GM21447 (cell line): Measurements from ENCODE around the gene C19orf44.
"Not testable (repeated sequence)": the region's sequence is repeated elsewhere in the genome, so short reads cannot be mapped to it uniquely, and the experiment has no call there.

Source experiments
- ATAC-seq: cut with Tn5 transposase; IDR thresholded peaks from one replicate; pipeline ENCODE4 v1.9.1; 2021; ENCODE audit not compliant: unreplicated experiment

The C19orf44 gene

DNA sequence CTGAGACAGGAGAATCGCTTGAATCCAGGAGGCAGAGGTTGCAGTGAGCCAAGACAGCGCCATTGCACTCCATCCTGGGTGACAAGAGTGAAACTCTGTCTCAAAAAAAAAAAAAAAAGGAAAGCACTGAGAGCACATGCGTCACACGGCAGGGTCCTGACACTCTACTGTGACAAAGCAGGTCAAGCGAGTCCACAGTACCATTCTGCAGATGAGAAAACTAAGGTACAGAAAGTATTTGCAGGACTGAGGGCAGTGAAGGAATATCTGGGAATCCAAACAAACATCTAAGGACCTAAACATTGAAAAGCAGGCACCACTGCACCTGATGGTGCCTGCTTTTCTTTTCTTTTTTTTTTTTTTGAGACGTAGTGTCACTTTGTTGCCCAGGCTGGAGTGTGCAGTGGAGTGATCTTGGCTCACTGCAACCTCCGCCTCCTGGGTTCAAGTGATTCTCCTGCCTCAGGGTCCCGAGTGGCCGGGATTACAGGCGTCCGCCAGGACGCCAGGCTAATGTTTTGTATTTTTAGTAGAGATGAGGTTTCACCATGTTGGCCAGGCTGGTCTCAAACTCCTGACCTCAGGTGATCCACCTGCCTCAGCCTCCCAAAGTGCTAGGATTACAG is 29.3 kb upstream of the C19orf44 start:
- ATAC-seq: not testable (repeated sequence)

DNA sequence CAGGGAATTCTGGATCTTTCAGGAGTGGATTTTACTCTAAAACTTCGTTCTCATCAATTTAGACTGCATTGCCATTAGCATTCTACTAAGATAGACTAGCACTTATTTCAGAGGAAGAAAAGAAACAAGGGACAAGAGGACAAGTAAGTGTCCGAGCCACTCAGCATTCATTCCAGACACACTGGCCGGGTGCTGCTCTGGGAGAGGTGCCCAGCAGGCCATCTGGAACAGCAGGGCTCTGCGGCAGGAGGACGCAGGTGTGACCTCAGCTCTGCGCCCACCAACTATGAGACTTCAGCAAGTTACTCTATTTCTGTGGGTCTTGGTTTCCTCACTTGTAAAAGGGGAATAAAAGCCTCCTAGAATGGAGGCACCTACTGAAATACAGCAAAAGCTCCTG is 28.6 kb upstream of the C19orf44 start:
- ATAC-seq: no peak

GRCh38 chr19:16470541-16470910 is 25.7 kb upstream of the C19orf44 start:
- ATAC-seq: no peak

DNA sequence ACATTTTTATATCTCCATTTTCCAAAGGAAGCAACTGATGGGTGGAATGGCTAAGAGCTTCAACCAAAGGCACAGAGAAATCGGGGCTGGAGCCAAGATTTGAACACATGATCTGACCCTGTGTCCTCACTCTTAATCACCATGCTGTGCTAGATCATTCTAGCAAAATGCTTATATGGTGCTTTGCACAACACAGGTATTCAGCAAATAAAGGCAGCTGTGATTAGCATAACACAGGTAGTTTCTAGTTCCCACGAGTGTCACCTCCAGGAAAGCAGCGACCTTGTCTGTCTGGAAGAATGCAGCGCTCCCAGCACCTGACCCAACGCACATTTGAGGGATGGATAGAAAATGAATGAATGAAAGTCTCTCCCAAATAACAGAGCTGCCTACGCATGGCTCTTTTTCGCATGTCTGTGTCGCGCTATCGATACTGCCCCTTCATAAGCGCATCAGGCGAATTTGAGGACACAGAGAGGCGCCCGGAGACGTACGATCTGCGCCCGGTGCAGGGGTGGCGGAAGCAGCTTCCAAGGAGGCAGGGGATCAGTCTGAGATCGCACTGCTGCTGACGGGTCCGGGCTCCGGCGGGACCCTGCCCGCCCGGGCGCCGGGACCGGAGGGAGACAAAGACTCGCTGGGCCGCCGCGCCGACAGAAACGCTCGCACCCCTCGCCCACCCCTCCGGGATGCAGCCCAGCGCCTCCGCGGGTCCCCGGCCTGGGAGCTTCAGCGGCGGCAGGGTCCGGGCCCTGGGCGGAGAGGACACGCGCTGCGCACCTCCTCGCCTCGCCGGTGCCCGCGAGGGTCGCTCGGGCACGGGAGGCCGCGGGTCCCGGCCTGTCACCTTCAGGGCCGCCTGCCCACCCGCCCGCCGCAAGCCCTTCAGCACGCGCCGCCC is 25.0 kb upstream of the C19orf44 start:
- ATAC-seq: peak; percentile 22

GRCh38 chr19:16472559-16472899 is 23.7 kb upstream of the C19orf44 start:
- ATAC-seq: not testable (repeated sequence)

DNA sequence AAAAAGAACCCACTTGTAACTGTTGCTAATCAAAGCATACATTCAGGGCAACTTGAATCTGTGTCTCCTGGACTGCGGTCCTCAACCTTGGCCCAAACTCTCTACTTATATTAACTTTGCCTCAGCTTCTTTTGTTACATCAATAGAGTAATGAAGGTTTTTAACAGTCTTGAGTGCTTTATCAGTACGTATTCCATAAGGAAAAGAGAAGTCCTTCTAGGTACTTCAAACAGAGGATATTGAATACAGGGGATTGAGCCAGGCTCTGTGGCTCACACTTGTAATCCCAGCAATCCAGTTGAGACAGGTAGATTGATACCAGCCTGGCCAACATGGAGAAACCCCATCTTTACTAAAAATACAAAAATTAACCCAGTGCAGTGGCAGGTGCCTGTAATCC is 23.2 kb upstream of the C19orf44 start:
- no peak for ATAC-seq

- no peak for ATAC-seq
Measured at GRCh38 chr19:16473875-16474392, 22.3 kb upstream of the C19orf44 start.

DNA sequence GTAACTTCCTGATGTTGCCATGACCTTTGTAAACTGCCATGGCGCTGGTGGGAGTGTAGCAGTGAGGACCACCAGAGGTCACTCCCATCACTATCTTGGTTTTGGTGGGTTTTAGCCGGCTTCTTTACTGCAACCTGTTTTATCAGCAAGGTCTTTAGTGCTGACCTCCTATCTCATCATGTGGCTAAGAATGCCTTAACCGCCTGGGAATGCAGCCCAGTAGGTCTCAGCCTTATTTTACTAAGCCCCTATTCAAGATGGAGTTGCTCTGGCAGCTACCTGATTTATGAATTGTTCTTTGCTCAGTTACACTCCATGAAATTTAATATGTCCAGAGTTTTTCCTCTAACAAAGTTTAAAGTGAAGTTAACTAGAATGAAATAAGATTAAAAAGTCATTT is 19.8 kb upstream of the C19orf44 start:
- no peak for ATAC-seq

GRCh38 chr19:16477311-16477710 is 18.9 kb upstream of the C19orf44 start:
- ATAC-seq: no peak

DNA sequence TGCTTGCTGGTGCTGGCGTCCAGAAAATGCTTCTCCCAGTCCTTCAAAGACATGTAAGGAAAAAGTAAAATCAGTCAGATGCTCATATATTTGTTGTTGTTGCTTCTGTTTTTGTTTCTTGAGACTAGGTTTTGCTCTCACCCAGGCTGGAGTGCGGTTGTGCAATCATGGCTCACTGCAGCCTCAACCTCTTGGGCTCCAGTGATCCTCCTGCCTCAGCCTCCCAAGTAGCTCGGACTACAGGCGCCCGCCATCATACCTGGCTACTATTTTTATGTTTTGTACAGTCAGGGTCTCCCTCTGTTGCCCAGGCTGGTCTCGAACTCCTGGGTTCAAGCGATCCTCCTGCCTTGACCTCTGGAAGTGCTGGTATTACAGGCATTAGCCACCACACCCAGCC is 13.4 kb upstream of the C19orf44 start:
- ATAC-seq: no peak

DNA sequence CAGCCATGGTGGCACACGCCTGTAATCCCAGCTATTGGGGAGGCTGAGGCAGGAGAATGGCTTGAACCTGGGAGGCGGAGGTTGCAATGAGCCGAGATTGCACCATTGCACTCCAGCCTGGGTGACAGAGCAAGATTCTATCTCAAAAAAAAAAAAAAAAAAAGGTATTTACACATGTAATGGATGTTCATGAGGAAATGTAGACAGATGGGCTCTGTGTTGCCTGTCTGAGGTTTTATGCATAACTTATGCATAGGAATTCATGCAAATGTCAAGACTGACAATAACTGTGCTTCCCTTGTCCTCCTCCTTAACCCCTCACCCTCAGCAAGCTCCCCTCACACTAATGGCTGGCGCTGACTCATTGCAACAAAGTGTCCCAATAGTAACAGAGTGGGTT is 9.7 kb upstream of the C19orf44 start:
- ATAC-seq: not testable (repeated sequence)

DNA sequence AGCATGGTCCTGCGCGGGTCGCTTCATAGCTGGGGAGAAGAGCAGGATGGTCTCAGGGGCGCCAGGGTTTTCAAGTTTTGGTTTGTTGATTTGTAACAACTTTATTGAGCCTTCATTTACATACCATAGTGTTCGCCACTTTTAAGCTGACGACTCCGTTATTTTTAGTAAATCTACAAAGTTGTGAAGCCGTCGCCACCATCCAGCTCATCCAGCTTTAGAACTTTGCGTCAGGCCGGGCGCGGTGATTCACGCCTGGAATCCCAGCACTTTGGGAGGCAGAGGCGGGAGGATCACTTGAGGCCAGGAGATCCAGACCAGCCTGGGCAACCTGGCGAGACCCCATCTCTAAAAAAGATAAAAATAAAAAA is 404 bp downstream of the C19orf44 start:
- ATAC-seq: no peak

DNA sequence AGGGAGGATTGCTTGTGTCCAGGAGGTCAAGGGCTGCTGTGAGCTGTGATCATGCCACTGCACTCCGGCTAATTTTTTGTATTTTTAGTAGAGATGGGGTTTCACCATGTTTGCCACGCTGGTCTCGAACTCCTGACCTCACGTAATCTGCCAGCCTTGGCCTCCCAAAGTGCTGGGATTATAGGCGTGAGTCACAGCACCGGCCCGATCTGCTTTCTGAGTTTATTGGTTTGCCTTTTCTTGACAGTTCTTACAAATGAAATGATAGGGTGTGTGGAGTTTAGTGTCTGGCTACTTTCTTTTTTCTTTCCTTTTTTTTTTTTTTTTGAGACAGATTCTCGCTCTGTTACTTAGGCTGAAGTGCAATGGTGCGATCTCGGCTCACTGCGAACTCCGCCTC is 848 bp downstream of the C19orf44 start:
- ATAC-seq: no peak

GRCh38 chr19:16497837-16498236 is 1.6 kb downstream of the C19orf44 start:
- no peak for ATAC-seq

DNA sequence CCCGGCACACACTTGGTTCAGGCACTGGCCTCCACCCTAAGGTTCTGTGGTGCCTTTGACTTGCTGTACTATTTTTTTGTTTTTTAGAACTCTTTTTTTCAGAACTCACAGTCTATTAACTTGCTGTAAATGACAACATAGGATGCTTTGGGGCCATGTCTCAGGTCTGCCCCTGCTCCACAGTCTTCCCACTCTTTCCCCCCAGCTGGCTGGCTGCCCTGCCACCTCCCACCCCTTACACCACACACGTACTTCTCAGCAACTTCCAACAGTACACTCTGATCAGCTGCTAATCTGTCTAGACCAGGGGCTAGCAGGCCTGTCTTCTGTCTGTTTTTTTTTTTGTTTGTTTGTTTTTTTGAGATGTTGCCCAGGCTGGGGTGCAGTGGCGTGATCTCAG is 8.1 kb downstream of the C19orf44 start:
- no peak for ATAC-seq

GRCh38 chr19:16506161-16506560 is 10.0 kb downstream of the C19orf44 start:
- not testable (repeated sequence) for ATAC-seq

DNA sequence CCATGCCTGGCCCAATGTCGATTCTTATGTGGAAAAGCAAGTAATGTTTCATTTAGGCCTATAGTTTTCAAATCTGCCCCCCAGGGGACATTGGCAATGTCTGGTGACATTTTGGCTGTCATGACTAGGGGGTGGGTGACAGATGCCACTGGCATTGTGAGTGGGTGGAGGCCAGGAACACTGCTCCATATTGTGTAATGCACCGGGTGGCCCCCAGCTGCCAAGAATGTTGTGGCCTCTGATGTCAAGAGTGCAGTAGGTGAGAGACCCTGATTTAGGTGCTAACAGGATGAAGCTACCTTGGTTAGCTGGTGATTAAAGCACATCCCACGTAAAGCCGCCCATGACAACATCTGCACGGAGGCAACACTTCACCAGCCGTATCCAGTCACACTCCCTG is 10.8 kb downstream of the C19orf44 start:
- no peak for ATAC-seq

DNA sequence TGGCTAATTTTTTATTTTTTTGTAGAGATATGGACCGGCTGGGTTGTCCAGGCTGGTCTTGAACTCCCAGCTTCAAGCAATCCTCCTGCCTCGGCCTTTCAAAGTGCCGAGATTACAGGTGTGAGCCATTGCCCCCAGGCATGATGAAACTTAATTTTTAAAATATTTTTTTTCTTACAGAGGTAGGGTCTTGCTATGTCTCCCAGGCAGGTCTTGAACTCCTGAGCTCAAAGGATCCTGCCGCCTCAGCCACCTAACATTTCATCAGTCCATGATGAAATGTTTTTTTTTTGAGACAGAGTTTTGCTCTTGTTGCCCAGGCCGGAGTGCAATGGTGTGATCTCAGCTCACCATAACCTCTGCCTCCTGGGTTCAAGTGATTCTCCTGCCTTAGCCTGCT is 12.4 kb downstream of the C19orf44 start:
- no peak for ATAC-seq

DNA sequence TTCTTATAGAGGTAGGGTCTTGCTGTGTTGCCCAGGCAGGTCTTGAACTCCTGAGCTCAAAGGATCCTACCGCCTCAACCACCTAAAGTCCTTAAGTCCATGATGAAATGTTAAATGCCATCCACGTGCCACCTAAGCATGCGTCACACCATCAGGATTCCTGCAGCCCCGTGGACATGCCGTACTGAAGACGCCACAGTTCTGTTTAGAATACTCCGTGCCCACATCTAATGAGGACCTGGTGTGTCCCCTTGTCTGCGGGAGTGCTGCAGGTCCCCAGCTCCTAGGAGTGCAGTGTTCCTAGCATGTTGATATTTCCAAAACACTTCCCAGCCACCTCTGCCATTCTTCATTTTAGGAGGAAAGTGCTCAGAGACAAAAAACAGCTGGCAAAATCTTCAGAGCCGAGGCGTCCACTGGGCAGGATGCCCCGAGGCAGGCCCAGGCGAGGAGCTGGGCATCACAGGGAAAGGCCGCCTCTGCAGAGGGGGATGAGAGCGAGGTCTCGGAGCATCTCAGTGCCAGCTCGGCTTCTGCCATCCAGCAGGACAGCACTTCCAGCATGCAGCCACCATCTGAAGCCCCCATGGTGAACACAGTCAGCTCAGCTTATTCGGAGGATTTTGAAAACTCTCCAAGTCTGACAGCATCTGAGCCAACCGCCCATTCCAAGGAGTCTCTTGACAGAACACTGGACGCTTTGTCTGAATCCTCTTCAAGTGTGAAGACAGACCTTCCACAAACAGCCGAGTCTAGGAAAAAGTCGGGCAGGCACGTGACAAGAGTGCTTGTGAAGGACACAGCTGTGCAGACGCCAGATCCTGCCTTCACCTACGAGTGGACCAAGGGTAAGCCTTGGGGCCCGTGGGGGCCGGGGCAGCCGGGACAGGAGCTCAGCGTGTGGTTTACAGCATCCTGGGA is 13.2 kb downstream of the C19orf44 start:
- no peak for ATAC-seq

DNA sequence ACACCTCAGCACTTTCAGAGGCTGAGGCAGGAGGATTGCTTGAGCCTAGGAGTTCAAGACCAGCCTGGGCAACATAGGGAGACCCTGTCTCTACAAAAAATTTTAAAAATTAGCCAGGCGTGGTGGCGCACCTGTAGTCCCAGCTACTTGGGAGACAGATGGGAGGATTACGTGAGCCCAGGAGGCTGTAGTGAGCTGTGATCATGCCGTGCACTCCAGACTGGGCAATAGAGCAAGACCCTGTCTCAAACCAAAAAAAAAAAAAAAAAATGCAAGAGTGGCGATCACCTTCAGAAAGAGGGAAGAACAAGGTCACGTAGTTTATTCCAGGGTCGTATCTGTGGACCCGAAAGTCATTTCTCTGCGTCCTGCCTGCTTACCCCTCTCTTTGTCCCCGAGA is 16.4 kb downstream of the C19orf44 start:
- not testable (repeated sequence) for ATAC-seq

GRCh38 chr19:16514383-16515019 is 18.3 kb downstream of the C19orf44 start:
- no peak for ATAC-seq
